Smooth muscle cell (in vitro differentiated cells): ENCODE measurements around the gene ALDH1L1. TPM values are rescaled to one million over a fixed set of nuclear protein-coding genes. Genes with fewer than 3 reads are reported as not detected.

Source experiments
- DNase-seq: peaks from one replicate; lab custom pipeline; 2025; ENCODE audit not compliant: unreplicated experiment; lab: John Stamatoyannopoulos, UW
- H2AFZ ChIP-seq: fragments of 200-600 bp; sonication (generic); 2 replicates; pipeline ENCODE4 v1.6.0; 2016; ENCODE audit warnings: antibody characterized with exemption, low read depth, mild to moderate bottlenecking
- H3F3A ChIP-seq: fragments of 200-600 bp; sonication (generic); 2 replicates; pipeline ENCODE4 v1.6.0; 2017; ENCODE audit warnings: antibody characterized with exemption, low read depth
- H3K27ac ChIP-seq: fragments of 200-600 bp; sonication (generic); 2 replicates; pipeline ENCODE4 v1.5.1; 2016; ENCODE audit warnings: low read depth, mild to moderate bottlenecking
- H3K27me3 ChIP-seq: fragments of 200-600 bp; sonication (generic); 2 replicates; pipeline ENCODE4 v1.6.1; 2016; ENCODE audit warnings: low read depth, mild to moderate bottlenecking
- H3K36me3 ChIP-seq: fragments of 200-600 bp; sonication (generic); 2 replicates; pipeline ENCODE4 v1.5.1; 2016; ENCODE audit warnings: low read depth
- H3K4me1 ChIP-seq: fragments of 200-600 bp; sonication (generic); 2 replicates; pipeline ENCODE4 v1.5.1; 2016; ENCODE audit warnings: low read depth
- H3K4me2 ChIP-seq: fragments of 200-600 bp; sonication (generic); 2 replicates; pipeline ENCODE4 v1.6.0; 2016; ENCODE audit warnings: mild to moderate bottlenecking
- H3K4me3 ChIP-seq: fragments of 200-600 bp; sonication (generic); 2 replicates; pipeline ENCODE4 v1.5.1; 2016; ENCODE audit warnings: mild to moderate bottlenecking
- H3K79me2 ChIP-seq: fragments of 200-600 bp; sonication (generic); 2 replicates; pipeline ENCODE4 v1.6.0; 2016; ENCODE audit warnings: low read depth, mild to moderate bottlenecking
- H3K9ac ChIP-seq: fragments of 200-600 bp; sonication (generic); 2 replicates; pipeline ENCODE4 v1.6.0; 2016; ENCODE audit warnings: low read depth
- H3K9me3 ChIP-seq: fragments of 200-600 bp; sonication (generic); replicated peaks from 2 replicates; pipeline ENCODE4 v1.5.1; 2016; ENCODE audit warnings: low read depth
- H4K20me1 ChIP-seq: fragments of 200-600 bp; sonication (generic); 2 replicates; pipeline ENCODE4 v1.6.0; 2016; ENCODE audit warnings: low read depth
- WGBS: methylation state at CpG from one replicate; pipeline ENCODE4 v1.1.7; 2016; ENCODE audit warnings: low lambda C conversion rate; 5-methylcytosine and 5-hydroxymethylcytosine counted together
- polyA plus RNA-seq: library from polyadenylated mRNA; unstranded; fragments of >200 nt; fragmentation: Nextera tagmentation; extraction: Ambion mirVana; gene quantifications from 2 replicates; pipeline ENCODE4 v1.2.1, GENCODE V29; 2016
- small RNA-seq: library from RNA; depleted of rRNA; stranded (forward); fragments of <200 nt; gene quantifications from one replicate; pipeline ENCODE3, GENCODE V24; 2014
- total RNA-seq: library from RNA; depleted of rRNA; stranded (reverse); fragments of >200 nt; gene quantifications from 2 replicates; pipeline ENCODE4 v1.2.3, GENCODE V29; 2014
- TF ChIP-seq, protein P1 (sequence below): fragments of 200-600 bp; sonication (generic); IDR thresholded peaks from 2 replicates; pipeline ENCODE4 v1.5.1; 2017; ENCODE audit warnings: borderline replicate concordance, mild to moderate bottlenecking, antibody characterized with exemption; ENCODE audit not compliant: insufficient read depth, poor library complexity, severe bottlenecking

The ALDH1L1 gene
- total and polyA plus RNA-seq, 2 experiments from 2014 or later: 0.48 TPM; not detected in 1

DNA sequence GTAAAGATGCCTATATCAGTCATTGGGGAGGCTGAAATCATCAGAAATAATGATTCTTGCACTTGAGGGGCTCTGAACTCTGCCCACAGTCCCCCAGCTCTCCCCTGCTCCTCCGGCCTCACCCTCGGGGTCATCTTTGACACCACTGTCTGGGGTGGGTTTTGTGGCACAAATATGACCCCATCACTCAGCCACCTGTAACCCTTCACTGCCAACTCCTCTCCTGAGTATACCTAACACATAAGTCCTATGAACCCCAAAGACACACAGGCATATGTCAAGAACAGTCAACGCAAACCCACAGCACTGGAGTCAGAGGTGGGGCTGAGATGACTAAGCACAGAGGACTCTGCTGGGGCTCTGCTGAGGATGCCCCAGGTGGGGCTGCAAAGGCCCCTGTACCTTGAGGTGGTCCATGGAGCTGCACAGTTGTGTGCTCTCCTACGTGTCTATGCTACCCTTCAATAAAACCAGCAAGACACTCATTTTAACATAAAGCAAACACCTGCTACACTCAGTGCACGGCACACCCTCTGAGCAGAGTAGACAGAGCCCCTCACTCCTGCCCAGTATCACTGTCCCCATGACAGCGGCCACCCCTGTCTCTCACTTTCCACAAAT lies 126.3 kb downstream of the ALDH1L1 start:
- DNase-seq: no peak
- H3K79me2 ChIP-seq: no peaks in the 10 kb centered on the region
- H3K9me3 ChIP-seq: no peaks in the 10 kb centered on the region
- no peaks in the 10 kb centered on the region for H3K27me3 ChIP-seq
- H3K4me3 ChIP-seq: no peak overlapping the region
- H3K4me2 ChIP-seq: no peak overlapping the region
- H3K27ac ChIP-seq: no peak overlapping the region
- H4K20me1 ChIP-seq: no peaks in the 10 kb centered on the region
- no peaks in the 10 kb centered on the region for H3K4me1 ChIP-seq
- no peak overlapping the region for H3K9ac ChIP-seq
- H3F3A ChIP-seq: no peaks in the 10 kb centered on the region
- WGBS: 98% methylated on average over 6 of the region's 6 CpGs
- TF ChIP-seq, protein P1, sequence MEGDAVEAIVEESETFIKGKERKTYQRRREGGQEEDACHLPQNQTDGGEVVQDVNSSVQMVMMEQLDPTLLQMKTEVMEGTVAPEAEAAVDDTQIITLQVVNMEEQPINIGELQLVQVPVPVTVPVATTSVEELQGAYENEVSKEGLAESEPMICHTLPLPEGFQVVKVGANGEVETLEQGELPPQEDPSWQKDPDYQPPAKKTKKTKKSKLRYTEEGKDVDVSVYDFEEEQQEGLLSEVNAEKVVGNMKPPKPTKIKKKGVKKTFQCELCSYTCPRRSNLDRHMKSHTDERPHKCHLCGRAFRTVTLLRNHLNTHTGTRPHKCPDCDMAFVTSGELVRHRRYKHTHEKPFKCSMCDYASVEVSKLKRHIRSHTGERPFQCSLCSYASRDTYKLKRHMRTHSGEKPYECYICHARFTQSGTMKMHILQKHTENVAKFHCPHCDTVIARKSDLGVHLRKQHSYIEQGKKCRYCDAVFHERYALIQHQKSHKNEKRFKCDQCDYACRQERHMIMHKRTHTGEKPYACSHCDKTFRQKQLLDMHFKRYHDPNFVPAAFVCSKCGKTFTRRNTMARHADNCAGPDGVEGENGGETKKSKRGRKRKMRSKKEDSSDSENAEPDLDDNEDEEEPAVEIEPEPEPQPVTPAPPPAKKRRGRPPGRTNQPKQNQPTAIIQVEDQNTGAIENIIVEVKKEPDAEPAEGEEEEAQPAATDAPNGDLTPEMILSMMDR: no peak
- no peaks in the 10 kb centered on the region for H3K36me3 ChIP-seq
- no peak overlapping the region for H2AFZ ChIP-seq

Small RNAs within 50 kb of the gene (small RNA-seq; reads per million reads assigned to genes)
- not detected for gene RNU1-30P

Other genes starting within 250 kb of the ALDH1L1 start
- not detected in 2 replicates for gene ROPN1B, start 211.4 kb downstream of the ALDH1L1 start, total RNA-seq
- gene ROPN1B, start 211.4 kb downstream of the ALDH1L1 start, polyA plus RNA-seq: not detected in 2 replicates
- 23.9 and 25.5 TPM in 2 replicates for gene SLC41A3, start 96.5 kb downstream of the ALDH1L1 start, total RNA-seq
- 14.5 and 20.7 TPM in 2 replicates for gene SLC41A3, start 96.5 kb downstream of the ALDH1L1 start, polyA plus RNA-seq
- gene KLF15, start 176.8 kb upstream of the ALDH1L1 start, total RNA-seq: not detected in 2 replicates
- 0.13 TPM in 1 of 2 replicates, not detected in the other for gene KLF15, start 176.8 kb upstream of the ALDH1L1 start, polyA plus RNA-seq
- gene CFAP100, start 214.3 kb upstream of the ALDH1L1 start, total RNA-seq: not detected in 2 replicates
- gene CFAP100, start 214.3 kb upstream of the ALDH1L1 start, polyA plus RNA-seq: not detected in 2 replicates